Measurements from ENCODE around the gene TFF2.

The TFF2 gene

GRCh38 chr21:42350318-42350910 is 380 bp downstream of the TFF2 start:
- Histone ChIP-seq H3K4me2 (ENCODE audit: low read length) (no peak overlapping the region), H3K27ac (ENCODE audit: low read depth, low read length, poor library complexity, severe bottlenecking) (no peak overlapping the region)
- TF ChIP-seq EZH2 (IDR thresholded peaks at IDR 0.05; ENCODE audit: borderline replicate concordance, low read length) (no peak), CTCF (IDR thresholded peaks at IDR 0.05; ENCODE audit: low read length) (no peak)

GRCh38 chr21:42349420-42350317 is 1.1 kb downstream of the TFF2 start:
- TF ChIP-seq EZH2 (IDR thresholded peaks at IDR 0.05; ENCODE audit: borderline replicate concordance, low read length): no peak
- TF ChIP-seq CTCF (IDR thresholded peaks at IDR 0.05; ENCODE audit: low read length): no peak
- H3K9ac ChIP-seq (ENCODE audit: low read length): no peak overlapping the region

More at GRCh38 chr21:42350318-42350910, 380 bp downstream of the TFF2 start:
- Histone ChIP-seq H3K79me2 (ENCODE audit: insufficient read depth, low read length) (no peaks in the 10 kb centered on the region), H3K9ac (ENCODE audit: low read length) (no peak overlapping the region), H3K27me3 (ENCODE audit: insufficient read depth, low read length) (peaks cover 27% of the 10 kb centered on the region; the same call in 1 of the 2 replicates), H3K4me3 (ENCODE audit: low read depth, low read length, poor library complexity, severe bottlenecking) (no peak overlapping the region), H3K36me3 (ENCODE audit: insufficient read depth, low read length) (no peaks in the 10 kb centered on the region), H3K9me3 (ENCODE audit: low read length) (peaks cover 5% of the 10 kb centered on the region; the same call in 1 of the 2 replicates), H3F3A (ENCODE audit: insufficient read depth, low read length) (no peaks in the 10 kb centered on the region), H4K20me1 (ENCODE audit: insufficient read depth, low read length) (no peaks in the 10 kb centered on the region), H2AFZ (ENCODE audit: low read length) (no peak overlapping the region), H3K4me1 (ENCODE audit: insufficient read depth, low read length, severe bottlenecking) (no peaks in the 10 kb centered on the region), H3K9me2 (ENCODE audit: low read depth, low read length) (no peaks in the 10 kb centered on the region)

GRCh38 chr21:42348762-42349161 is 2.0 kb downstream of the TFF2 start:
- Histone ChIP-seq H3K4me3 (ENCODE audit: low read depth, low read length, poor library complexity, severe bottlenecking) (no peak overlapping the region), H3K4me1 (ENCODE audit: insufficient read depth, low read length, severe bottlenecking) (no peaks in the 10 kb centered on the region), H3F3A (ENCODE audit: insufficient read depth, low read length) (no peaks in the 10 kb centered on the region), H3K27me3 (ENCODE audit: insufficient read depth, low read length) (peaks cover 22% of the 10 kb centered on the region; the same call in 1 of the 2 replicates), H3K79me2 (ENCODE audit: insufficient read depth, low read length) (no peaks in the 10 kb centered on the region), H4K20me1 (ENCODE audit: insufficient read depth, low read length) (no peaks in the 10 kb centered on the region), H3K36me3 (ENCODE audit: insufficient read depth, low read length) (no peaks in the 10 kb centered on the region), H3K4me2 (ENCODE audit: low read length) (no peak overlapping the region), H3K27ac (ENCODE audit: low read depth, low read length, poor library complexity, severe bottlenecking) (no peak overlapping the region), H3K9ac (ENCODE audit: low read length) (no peak overlapping the region), H3K9me3 (ENCODE audit: low read length) (no peaks in the 10 kb centered on the region), H3K9me2 (ENCODE audit: low read depth, low read length) (no peaks in the 10 kb centered on the region), H2AFZ (ENCODE audit: low read length) (no peak overlapping the region)
- TF ChIP-seq EZH2 (IDR thresholded peaks at IDR 0.05; ENCODE audit: borderline replicate concordance, low read length) (no peak), CTCF (IDR thresholded peaks at IDR 0.05; ENCODE audit: low read length) (no peak)

More at GRCh38 chr21:42349420-42350317, 1.1 kb downstream of the TFF2 start:
- no peaks in the 10 kb centered on the region for H3K36me3 ChIP-seq (ENCODE audit: insufficient read depth, low read length)
- H3K79me2 ChIP-seq (ENCODE audit: insufficient read depth, low read length): no peaks in the 10 kb centered on the region
- no peaks in the 10 kb centered on the region for H3K4me1 ChIP-seq (ENCODE audit: insufficient read depth, low read length, severe bottlenecking)
- H2AFZ ChIP-seq (ENCODE audit: low read length): no peak overlapping the region
- H3K9me2 ChIP-seq (ENCODE audit: low read depth, low read length): no peaks in the 10 kb centered on the region
- H3F3A ChIP-seq (ENCODE audit: insufficient read depth, low read length): no peaks in the 10 kb centered on the region
- no peaks in the 10 kb centered on the region for H4K20me1 ChIP-seq (ENCODE audit: insufficient read depth, low read length)
- H3K9me3 ChIP-seq (ENCODE audit: low read length): no peaks in the 10 kb centered on the region
- H3K27me3 ChIP-seq (ENCODE audit: insufficient read depth, low read length): peaks cover 22% of the 10 kb centered on the region; the same call in 1 of the 2 replicates
- H3K27ac ChIP-seq (ENCODE audit: low read depth, low read length, poor library complexity, severe bottlenecking): no peak overlapping the region
- H3K4me2 ChIP-seq (ENCODE audit: low read length): no peak overlapping the region
- H3K4me3 ChIP-seq (ENCODE audit: low read depth, low read length, poor library complexity, severe bottlenecking): no peak overlapping the region

All from OCI-LY1 (cell line).